Measurements from ENCODE around the gene HGD. TPM values are rescaled to one million over a fixed set of nuclear protein-coding genes. Genes with fewer than 3 reads are reported as not detected.

The HGD gene
- total and polyA plus RNA-seq, 2 of the 13 experiments (the other 11 are each of a cell fraction or from before 2014, with no cell fraction given): 265 to 398 TPM

DNA sequence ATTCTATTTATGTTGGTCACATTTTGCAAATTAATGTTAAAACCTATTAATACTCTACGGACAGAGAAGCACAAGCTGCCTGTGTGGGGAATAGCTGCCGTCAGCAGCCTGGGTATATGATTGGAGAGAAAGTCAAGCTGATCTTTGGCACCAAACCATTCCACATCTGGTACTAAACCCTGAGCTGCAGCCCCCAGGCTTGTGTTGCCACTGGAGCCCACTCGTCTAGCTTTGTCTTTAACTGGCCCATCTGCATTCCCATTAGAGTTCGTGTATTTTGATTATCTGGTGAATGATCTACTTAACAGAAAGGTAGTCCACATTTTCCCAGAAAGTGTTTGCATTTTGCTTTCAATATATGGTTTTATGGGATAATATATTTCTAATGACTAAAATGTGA lies 80.5 kb downstream of the HGD start (continued):
- TF ChIP-seq, protein P1, sequence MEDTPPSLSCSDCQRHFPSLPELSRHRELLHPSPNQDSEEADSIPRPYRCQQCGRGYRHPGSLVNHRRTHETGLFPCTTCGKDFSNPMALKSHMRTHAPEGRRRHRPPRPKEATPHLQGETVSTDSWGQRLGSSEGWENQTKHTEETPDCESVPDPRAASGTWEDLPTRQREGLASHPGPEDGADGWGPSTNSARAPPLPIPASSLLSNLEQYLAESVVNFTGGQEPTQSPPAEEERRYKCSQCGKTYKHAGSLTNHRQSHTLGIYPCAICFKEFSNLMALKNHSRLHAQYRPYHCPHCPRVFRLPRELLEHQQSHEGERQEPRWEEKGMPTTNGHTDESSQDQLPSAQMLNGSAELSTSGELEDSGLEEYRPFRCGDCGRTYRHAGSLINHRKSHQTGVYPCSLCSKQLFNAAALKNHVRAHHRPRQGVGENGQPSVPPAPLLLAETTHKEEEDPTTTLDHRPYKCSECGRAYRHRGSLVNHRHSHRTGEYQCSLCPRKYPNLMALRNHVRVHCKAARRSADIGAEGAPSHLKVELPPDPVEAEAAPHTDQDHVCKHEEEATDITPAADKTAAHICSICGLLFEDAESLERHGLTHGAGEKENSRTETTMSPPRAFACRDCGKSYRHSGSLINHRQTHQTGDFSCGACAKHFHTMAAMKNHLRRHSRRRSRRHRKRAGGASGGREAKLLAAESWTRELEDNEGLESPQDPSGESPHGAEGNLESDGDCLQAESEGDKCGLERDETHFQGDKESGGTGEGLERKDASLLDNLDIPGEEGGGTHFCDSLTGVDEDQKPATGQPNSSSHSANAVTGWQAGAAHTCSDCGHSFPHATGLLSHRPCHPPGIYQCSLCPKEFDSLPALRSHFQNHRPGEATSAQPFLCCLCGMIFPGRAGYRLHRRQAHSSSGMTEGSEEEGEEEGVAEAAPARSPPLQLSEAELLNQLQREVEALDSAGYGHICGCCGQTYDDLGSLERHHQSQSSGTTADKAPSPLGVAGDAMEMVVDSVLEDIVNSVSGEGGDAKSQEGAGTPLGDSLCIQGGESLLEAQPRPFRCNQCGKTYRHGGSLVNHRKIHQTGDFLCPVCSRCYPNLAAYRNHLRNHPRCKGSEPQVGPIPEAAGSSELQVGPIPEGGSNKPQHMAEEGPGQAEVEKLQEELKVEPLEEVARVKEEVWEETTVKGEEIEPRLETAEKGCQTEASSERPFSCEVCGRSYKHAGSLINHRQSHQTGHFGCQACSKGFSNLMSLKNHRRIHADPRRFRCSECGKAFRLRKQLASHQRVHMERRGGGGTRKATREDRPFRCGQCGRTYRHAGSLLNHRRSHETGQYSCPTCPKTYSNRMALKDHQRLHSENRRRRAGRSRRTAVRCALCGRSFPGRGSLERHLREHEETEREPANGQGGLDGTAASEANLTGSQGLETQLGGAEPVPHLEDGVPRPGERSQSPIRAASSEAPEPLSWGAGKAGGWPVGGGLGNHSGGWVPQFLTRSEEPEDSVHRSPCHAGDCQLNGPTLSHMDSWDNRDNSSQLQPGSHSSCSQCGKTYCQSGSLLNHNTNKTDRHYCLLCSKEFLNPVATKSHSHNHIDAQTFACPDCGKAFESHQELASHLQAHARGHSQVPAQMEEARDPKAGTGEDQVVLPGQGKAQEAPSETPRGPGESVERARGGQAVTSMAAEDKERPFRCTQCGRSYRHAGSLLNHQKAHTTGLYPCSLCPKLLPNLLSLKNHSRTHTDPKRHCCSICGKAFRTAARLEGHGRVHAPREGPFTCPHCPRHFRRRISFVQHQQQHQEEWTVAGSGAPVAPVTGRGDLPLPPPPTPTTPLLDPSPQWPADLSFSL (CRISPR knock-in tag; IDR thresholded peaks at IDR 0.05): no peak
- TF ChIP-seq, protein P2, sequence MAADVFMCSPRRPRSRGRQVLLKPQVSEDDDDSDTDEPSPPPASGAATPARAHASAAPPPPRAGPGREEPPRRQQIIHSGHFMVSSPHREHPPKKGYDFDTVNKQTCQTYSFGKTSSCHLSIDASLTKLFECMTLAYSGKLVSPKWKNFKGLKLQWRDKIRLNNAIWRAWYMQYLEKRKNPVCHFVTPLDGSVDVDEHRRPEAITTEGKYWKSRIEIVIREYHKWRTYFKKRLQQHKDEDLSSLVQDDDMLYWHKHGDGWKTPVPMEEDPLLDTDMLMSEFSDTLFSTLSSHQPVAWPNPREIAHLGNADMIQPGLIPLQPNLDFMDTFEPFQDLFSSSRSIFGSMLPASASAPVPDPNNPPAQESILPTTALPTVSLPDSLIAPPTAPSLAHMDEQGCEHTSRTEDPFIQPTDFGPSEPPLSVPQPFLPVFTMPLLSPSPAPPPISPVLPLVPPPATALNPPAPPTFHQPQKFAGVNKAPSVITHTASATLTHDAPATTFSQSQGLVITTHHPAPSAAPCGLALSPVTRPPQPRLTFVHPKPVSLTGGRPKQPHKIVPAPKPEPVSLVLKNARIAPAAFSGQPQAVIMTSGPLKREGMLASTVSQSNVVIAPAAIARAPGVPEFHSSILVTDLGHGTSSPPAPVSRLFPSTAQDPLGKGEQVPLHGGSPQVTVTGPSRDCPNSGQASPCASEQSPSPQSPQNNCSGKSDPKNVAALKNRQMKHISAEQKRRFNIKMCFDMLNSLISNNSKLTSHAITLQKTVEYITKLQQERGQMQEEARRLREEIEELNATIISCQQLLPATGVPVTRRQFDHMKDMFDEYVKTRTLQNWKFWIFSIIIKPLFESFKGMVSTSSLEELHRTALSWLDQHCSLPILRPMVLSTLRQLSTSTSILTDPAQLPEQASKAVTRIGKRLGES (CRISPR knock-in tag; IDR thresholded peaks at IDR 0.05; ENCODE audit: borderline replicate concordance): no peak

DNA sequence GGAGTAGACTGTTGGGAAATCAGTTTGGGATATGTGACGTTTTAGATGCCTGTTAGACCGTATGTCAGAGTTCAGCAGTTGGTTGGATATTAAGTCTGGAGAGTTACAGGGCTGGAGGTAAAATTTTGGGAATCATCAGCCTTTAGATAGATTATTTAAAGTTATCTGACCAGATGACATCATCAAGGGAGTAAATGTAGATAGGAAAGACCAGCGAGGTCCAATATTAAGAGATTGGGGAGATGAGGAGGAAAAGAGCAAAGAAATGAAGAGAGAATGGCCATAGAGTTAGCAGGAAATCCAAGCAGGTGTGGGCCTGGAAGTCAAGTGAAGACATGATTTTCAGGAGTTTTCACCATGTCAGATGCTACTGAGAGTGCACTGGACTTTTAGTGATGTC lies 82.8 kb downstream of the HGD start:
- POLR2A ChIA-PET: no interaction called here
- Histone ChIP-seq H3K9ac (ENCODE audit: insufficient read depth, low read depth, low read length) (no peak overlapping the region), H3K79me2 (ENCODE audit: insufficient read depth, low read length) (peaks cover 27% of the 10 kb centered on the region), H3K36me3 (replicated peaks in 1 of 2; ENCODE audit: control insufficient read depth in 1 of 2, insufficient read depth in 2 of 2, low read length in 2 of 2) (peaks cover 0 to 14% of the 10 kb centered on the region in 2 experiments; a peak in 2 of 5 replicates), H3K27ac (ENCODE audit: extremely low read length, insufficient read depth, low read length) (no peak overlapping the region), H3K4me1 (ENCODE audit: insufficient read depth, low read length) (peaks cover 37% of the 10 kb centered on the region), H3K27me3 (ENCODE audit: control insufficient read depth in 1 of 2, insufficient read depth in 2 of 2, low read length in 2 of 2) (peaks cover 0 to 3% of the 10 kb centered on the region in 2 experiments; a peak in 1 of 5 replicates), H3K4me2 (ENCODE audit: low read depth, low read length) (no peak overlapping the region), H3K9me3 (ENCODE audit: low read length) (no peaks in the 10 kb centered on the region), H4K20me1 (ENCODE audit: insufficient read depth, low read length) (no peaks in the 10 kb centered on the region), H3K4me3 (replicated peaks in 1 of 3; ENCODE audit: insufficient read depth in 1 of 3, low read depth in 2 of 3, low read length in 3 of 3) (no peak overlapping the region), H2AFZ (ENCODE audit: low read length) (no peak overlapping the region)
- no TSS peak for BruUV-seq (replicated peaks)
- TF ChIP-seq ZNF660 (CRISPR knock-in tag; IDR thresholded peaks at IDR 0.05; ENCODE audit: borderline replicate concordance, low read depth) (no peak), CREB1 (IDR thresholded peaks at IDR 0.05) (peak; percentile 34), CREB1 (CRISPR knock-in tag; IDR thresholded peaks at IDR 0.05) (no peak), ATF7 (IDR thresholded peaks at IDR 0.05) (peak; percentile 85), ATF7 (CRISPR knock-in tag; IDR thresholded peaks at IDR 0.05) (no peak)
- DNase-seq (ENCODE audit: low spot score): no peak
- CTCF ChIA-PET (ENCODE audit: low intra/inter-chr PET ratio, low total read pairs): no interaction called here
- 75% methylated on average over 3 of the region's 3 CpGs for WGBS (ENCODE audit: low lambda C conversion rate)
- intact Hi-C loops (cut with micrococcal nuclease; ENCODE audit: unreplicated experiment): no loop called here
- FAIRE-seq: no peak
- in situ Hi-C loops (cut with HindIII; ENCODE audit: extremely low pct_ligation_motif_present, low pct_unique_long_range_greater_than_20kb): no loop called here
- no peak for ATAC-seq

All from HepG2 (cell line).